GM10248 (cell line): ENCODE measurements around the gene HLA-DOA.

Experiments
- CTCF ChIA-PET: fragments of 300-600 bp; sonication (Branson Sonifier 250); formaldehyde crosslinking; extraction: SDS; loops from one replicate; lab custom pipeline; 2021; ENCODE audit warnings: antibody characterized with exemption; lab: Yijun Ruan, JAX
- POLR2A ChIA-PET: fragments of 350-650 bp; sonication (Branson Sonifier 250); formaldehyde crosslinking; extraction: SDS; loops from one replicate; lab custom pipeline; 2020; ENCODE audit warnings: antibody characterized with exemption; lab: Yijun Ruan, JAX
- DNase-seq: peaks from one replicate; pipeline ENCODE4 v3.0.0; 2012; ENCODE audit errors: extremely low spot score
- TF ChIP-seq, protein P1 (sequence below): IDR thresholded peaks from 2 replicates; pipeline ENCODE4 v1.5.1; 2012; ENCODE audit warnings: mild to moderate bottlenecking, low read depth; ENCODE audit errors: extremely low read depth, missing control alignments, control extremely low read depth

The HLA-DOA gene

GRCh38 chr6:32970413-32971241, 38.8 kb downstream of the HLA-DOA start:
- DNase-seq = peak; percentile 78
- TF ChIP-seq, protein P1, sequence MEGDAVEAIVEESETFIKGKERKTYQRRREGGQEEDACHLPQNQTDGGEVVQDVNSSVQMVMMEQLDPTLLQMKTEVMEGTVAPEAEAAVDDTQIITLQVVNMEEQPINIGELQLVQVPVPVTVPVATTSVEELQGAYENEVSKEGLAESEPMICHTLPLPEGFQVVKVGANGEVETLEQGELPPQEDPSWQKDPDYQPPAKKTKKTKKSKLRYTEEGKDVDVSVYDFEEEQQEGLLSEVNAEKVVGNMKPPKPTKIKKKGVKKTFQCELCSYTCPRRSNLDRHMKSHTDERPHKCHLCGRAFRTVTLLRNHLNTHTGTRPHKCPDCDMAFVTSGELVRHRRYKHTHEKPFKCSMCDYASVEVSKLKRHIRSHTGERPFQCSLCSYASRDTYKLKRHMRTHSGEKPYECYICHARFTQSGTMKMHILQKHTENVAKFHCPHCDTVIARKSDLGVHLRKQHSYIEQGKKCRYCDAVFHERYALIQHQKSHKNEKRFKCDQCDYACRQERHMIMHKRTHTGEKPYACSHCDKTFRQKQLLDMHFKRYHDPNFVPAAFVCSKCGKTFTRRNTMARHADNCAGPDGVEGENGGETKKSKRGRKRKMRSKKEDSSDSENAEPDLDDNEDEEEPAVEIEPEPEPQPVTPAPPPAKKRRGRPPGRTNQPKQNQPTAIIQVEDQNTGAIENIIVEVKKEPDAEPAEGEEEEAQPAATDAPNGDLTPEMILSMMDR = no peak
- ChIA-PET POLR2A (interaction anchor here (0.7 to 9.8 kb wide), 13 partner anchors 14 to 131 kb away, joined by 3 to 271 read pairs (median 15); partner anchors contain the start of genes HLA-DMA, HLA-DMB, HLA-DPB1 and PSMB8), CTCF (interaction anchor here (0.6 to 14.8 kb wide), 8 partner anchors 10 to 132 kb away, joined by 3 to 313 read pairs (median 18); partner anchors contain the start of genes HLA-DMA and TAP2)

- no peak for DNase-seq
- CTCF ChIA-PET = interaction anchor here (1.0 to 14.8 kb wide), 7 partner anchors 11 to 132 kb away, joined by 4 to 313 read pairs (median 10); partner anchors contain the start of genes HLA-DMA and TAP2
- POLR2A ChIA-PET = interaction anchor here (0.7 to 9.8 kb wide), 7 partner anchors 15 to 111 kb away, joined by 3 to 271 read pairs (median 7); partner anchors contain the start of genes HLA-DMA and HLA-DMB
- TF ChIP-seq, protein P1 = no peak
These were observed 39.5 kb downstream of the HLA-DOA start for GRCh38 chr6:32969685-32970412.

- ChIA-PET CTCF (interaction anchor here (1.0 to 14.8 kb wide), 7 partner anchors 11 to 131 kb away, joined by 4 to 313 read pairs (median 10); partner anchors contain the start of genes HLA-DMA, HLA-DMB and TAP2), POLR2A (interaction anchor here (0.6 to 9.8 kb wide), 7 partner anchors 14 to 55 kb away, joined by 3 to 271 read pairs (median 6); partner anchors contain the start of genes HLA-DMA and HLA-DMB)
- DNase-seq = no peak
- TF ChIP-seq, protein P1 = no peak
These were observed 40.3 kb downstream of the HLA-DOA start for GRCh38 chr6:32968867-32969684.

DNA sequence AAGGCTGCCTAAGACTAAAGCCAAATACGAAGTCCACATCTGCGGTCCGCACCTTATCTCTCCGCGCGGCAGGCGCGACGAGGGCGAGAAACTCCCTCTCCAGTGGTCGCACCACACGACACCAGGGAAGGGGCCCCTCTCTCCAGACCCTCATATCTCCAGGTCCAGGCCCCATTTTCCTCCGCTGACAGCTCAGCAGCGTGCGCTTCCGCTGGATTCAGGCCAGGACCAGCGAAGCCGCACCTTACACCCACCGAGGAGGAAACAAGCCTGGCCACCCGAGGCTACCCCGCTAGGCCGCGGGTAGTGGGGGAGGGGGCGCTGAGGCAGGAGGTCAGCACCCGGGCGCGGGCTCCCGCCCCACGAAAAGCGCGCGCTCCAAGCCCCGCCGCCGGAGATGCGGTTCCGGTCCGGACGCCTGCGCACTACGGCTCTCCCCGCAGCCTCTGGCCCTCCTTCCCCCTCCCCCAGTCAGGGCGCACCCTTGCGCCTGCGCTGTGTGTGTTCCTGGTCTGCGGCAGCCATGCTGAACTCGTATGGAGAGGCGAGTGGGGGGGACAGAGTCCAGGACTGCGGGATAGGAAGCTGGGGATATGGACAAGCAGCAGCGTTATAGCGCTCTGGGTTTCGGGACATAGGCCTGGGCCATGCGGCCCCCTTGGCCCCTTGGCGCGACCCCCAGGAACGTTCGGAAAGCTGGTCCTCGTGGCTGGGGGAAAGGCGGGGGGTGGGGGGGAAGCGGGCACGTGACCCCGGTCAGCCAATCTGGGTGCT, 41.1 kb downstream of the HLA-DOA start, which contains the start of gene BRD2:
Gene BRD2 (plus strand): TSS at position 502 of the 774 bp plus-strand sequence. CDS start 4,305 bp downstream, outside the sequence.
- TF ChIP-seq, protein P1 = no peak
- CTCF ChIA-PET = interaction anchor here (0.6 to 14.8 kb wide), 13 partner anchors 8 to 130 kb away, joined by 3 to 313 read pairs (median 7); partner anchors contain the start of genes HLA-DMA, HLA-DMB and TAP2
- POLR2A ChIA-PET = interaction anchor here (0.6 to 9.8 kb wide), 6 partner anchors 13 to 113 kb away, joined by 3 to 271 read pairs (median 4); partner anchors contain the start of gene HLA-DMA
- DNase-seq = peak; percentile 93
